ENCODE data around the gene LTBP3.

The LTBP3 gene

DNA sequence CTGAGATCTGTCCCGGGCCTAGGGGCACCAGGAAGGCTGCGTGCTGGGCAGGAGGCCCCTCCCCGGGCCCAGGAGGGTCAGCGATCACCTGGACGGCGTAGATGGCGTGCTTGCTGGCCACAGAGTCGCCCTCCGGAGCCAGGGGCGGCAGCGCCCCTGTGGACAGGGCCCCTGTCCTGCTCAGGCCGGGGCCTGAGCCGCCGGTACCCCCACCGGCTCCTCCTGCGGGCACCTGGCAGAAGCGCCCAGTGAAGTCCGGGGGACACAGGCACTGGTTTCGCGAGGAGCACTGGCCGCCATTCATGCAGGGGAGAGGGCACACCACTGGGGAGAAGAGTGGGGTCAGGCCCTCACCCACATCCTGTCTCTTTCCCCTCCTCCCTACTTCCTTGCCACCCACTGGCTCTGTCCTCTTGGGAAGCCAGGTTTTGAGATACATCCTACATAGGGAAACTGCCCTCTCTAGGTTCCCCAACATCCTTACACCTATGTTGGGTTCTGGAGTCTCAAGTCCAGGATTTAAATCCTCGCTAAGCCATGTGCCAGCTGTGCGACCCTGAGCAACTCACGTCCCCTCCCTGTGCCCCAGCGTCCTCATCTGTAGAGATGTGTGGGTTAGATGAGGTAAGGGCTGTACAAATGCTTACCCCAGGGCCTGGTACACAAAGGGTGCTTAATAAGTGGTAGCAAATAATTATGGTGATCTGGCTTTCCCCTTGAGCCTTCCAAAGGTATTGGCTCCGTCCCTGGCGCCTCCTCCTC, 3.9 kb downstream of the LTBP3 start:
- Mint-ChIP-seq H3K9me3 (no peaks in the 10 kb centered on the region), H3K4me3 (peak overlapping the region in 2 of 3 experiments; percentile 49 to 79), H3K36me3 (ENCODE audit: low read depth) (peaks cover 26% of the 10 kb centered on the region), H3K27me3 (ENCODE audit: low read depth) (peaks cover 17% of the 10 kb centered on the region), H3K27ac (peak overlapping the region in 1 of 3 experiments; percentile 49), H3K4me1 (peaks cover 46% of the 10 kb centered on the region)
- TF ChIP-seq, protein P1, sequence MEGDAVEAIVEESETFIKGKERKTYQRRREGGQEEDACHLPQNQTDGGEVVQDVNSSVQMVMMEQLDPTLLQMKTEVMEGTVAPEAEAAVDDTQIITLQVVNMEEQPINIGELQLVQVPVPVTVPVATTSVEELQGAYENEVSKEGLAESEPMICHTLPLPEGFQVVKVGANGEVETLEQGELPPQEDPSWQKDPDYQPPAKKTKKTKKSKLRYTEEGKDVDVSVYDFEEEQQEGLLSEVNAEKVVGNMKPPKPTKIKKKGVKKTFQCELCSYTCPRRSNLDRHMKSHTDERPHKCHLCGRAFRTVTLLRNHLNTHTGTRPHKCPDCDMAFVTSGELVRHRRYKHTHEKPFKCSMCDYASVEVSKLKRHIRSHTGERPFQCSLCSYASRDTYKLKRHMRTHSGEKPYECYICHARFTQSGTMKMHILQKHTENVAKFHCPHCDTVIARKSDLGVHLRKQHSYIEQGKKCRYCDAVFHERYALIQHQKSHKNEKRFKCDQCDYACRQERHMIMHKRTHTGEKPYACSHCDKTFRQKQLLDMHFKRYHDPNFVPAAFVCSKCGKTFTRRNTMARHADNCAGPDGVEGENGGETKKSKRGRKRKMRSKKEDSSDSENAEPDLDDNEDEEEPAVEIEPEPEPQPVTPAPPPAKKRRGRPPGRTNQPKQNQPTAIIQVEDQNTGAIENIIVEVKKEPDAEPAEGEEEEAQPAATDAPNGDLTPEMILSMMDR (IDR thresholded peaks at IDR 0.05; ENCODE audit: unreplicated experiment in 3 of 3): no peak

DNA sequence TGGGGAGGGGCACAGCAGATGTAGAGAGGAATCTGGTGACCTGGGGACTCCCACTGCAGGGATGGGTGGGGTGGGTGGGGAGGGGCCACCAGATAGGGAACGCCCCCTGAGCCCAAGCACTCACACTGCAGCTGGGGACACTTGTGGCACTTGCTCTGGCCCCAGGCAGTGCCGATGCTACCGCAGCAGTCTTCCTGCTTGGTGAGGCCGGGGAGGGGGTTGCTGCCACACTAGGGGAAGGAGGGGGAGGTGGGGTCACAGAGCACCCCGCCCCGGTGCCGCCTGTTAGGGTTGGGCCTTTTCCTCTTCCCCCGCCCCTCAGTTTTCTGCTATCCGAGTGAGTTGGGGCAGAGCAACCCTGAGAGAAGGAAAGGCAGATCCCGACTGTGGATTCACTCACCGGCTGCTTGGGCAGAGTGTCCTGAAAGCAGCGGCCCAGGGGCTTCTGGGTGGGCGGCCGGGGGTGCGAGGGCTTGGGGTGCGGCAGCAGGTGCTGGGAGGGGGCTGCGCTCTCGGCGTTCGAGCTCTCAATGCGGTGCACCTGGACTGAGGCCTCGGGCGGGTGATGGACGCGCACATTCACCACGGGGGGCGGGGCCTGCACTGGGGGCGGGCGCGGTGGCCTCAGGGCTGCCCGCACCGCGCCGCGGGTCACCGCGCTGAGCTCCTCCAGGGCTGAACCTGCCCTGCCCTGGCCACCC, 4.7 kb downstream of the LTBP3 start:
- TF ChIP-seq, protein P1 (IDR thresholded peaks at IDR 0.05; ENCODE audit: unreplicated experiment in 3 of 3): no peak
- Mint-ChIP-seq H3K27me3 (ENCODE audit: low read depth) (peaks cover 25% of the 10 kb centered on the region), H3K4me1 (peaks cover 40% of the 10 kb centered on the region), H3K9me3 (no peaks in the 10 kb centered on the region), H3K27ac (no peak overlapping the region), H3K36me3 (ENCODE audit: low read depth) (peaks cover 33% of the 10 kb centered on the region), H3K4me3 (no peak overlapping the region)

DNA sequence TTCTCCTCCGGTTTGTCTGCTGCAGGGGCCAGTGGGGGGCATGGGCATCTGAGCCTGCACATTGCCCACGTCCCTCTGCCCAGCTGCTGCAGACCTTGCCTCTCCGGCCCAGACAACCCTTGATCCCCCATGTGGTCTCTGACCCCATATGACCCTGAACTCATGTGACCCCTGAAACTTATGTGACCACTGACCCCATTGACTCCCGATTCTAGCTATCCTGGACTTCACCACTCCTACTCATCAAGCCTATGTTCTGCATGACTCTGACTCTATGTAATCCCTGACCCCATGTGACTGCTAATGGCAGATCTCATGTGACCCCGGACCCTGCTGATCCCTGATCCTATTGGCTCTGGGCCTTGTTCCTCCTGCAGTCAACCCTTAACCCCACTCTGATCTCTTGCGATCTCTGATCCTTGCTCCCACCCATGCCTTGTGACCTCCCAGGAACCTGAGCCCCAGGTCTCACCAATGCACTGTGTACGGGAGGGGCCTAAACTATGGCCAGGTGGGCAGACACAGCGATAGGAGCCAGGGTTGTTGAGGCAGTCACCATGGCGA, 5.7 kb downstream of the LTBP3 start:
- no peaks in the 10 kb centered on the region for H3K9me3 Mint-ChIP-seq
- peaks cover 30% of the 10 kb centered on the region for H3K27me3 Mint-ChIP-seq (ENCODE audit: low read depth)
- TF ChIP-seq, protein P1 (IDR thresholded peaks at IDR 0.05; ENCODE audit: unreplicated experiment in 3 of 3): peak in 2 of 3 experiments; percentile 1 to 4
- H3K27ac Mint-ChIP-seq: no peak overlapping the region
- H3K4me3 Mint-ChIP-seq: no peak overlapping the region
- H3K36me3 Mint-ChIP-seq (ENCODE audit: low read depth): peaks cover 40% of the 10 kb centered on the region
- peaks cover 39% of the 10 kb centered on the region for H3K4me1 Mint-ChIP-seq

DNA sequence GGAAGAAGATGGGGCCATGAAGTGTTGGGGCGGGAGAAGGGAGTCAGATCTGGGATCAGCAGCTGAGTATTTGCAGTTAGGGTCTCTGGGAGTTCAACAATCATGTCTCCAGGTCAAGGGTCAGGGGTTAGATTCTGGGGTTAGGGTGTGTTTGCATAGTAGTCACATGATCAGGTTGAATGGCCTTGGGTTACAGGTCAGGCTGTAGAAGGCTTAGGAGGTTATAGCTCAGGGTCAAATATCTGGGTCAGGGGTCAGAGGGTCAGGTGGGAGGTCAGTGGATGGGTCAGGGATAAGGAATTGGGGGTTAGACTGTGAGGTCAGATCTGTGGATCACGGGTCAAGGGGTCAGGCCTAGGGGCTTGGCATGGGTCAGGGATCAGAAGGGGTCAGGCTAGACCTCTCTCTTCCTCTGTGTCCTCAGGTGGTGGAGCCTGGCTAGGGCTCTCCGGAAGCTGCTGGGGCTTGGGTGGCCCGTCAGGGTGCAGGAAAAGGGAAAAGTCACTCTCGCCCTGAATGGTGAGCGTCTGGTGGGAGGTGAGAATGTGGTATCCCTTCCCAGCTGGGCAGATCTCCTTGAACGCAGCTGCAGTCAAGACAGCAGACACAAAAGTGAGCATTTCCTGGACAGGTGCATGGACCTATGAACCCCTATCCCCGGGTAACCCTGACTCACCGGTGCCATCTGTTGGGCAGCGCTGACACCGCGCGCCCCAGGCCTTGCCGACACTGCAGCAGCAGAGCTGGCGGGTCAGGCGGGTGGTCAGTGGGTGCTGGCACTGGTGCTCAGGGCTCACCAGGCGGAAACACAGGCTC, 6.4 kb downstream of the LTBP3 start:
- H3K27me3 Mint-ChIP-seq (ENCODE audit: low read depth): peaks cover 30% of the 10 kb centered on the region
- peak overlapping the region in 1 of 3 experiments; percentile 12 for H3K4me3 Mint-ChIP-seq
- H3K27ac Mint-ChIP-seq: no peak overlapping the region
- no peaks in the 10 kb centered on the region for H3K9me3 Mint-ChIP-seq
- H3K36me3 Mint-ChIP-seq (ENCODE audit: low read depth): peaks cover 40% of the 10 kb centered on the region
- TF ChIP-seq, protein P1 (IDR thresholded peaks at IDR 0.05; ENCODE audit: unreplicated experiment in 3 of 3): peak; percentile 31 to 42 (median 32)
- H3K4me1 Mint-ChIP-seq: peaks cover 32% of the 10 kb centered on the region

DNA sequence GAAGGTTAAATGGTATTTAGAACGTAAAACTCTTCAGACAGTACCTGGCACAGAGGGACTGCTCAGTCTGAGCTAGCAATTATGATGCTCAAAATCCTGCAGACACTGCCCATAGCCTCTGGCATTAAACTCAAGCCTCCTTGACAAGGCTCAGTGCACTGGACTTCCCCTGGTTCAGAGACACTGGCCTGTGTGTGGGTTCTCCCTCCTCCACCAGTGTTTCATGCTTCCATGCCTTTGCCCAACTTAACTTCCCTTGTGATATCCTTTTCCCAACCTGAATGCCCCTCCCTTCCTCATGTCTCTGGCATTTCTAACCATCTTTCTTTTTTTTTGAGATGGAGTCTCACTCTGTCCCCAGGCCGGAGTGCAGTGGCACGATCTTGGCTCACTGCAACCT, 9.1 kb downstream of the LTBP3 start:
- peak overlapping the region in 1 of 3 experiments; percentile 1 for H3K27ac Mint-ChIP-seq
- peaks cover 59% of the 10 kb centered on the region for H3K36me3 Mint-ChIP-seq (ENCODE audit: low read depth)

More for the DNA sequence above, 9.1 kb downstream of the LTBP3 start:
- Mint-ChIP-seq H3K4me1 (peaks cover 12% of the 10 kb centered on the region), H3K4me3 (no peak overlapping the region), H3K27me3 (ENCODE audit: low read depth) (peaks cover 47% of the 10 kb centered on the region), H3K9me3 (no peaks in the 10 kb centered on the region)
- TF ChIP-seq, protein P1 (IDR thresholded peaks at IDR 0.05; ENCODE audit: unreplicated experiment in 3 of 3): no peak

All from nephron (organoid).